ENCODE data around the gene SEMG1.

SEMG1 gene

DNA sequence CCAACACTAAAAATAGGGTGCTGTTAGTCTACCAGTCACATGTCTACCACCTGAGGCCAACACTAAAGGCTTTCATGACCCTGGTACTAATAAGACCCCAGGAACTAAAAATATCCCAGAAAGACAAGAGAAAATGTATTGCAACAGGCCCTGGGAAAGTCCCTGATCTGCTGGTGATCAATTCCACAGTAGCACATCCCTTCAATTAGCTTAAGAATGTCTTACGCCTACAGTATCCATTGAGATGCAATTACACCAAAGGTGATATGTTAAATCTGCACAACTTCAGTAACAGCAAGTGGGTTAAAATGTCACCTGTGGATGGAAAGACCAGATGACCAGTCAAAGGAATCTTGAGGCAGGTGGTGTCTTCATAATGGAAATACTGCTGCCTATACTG, 3.1 kb downstream of the SEMG1 start:
- Histone ChIP-seq H3K4me3 (ENCODE audit: low read depth in 1 of 2, low read length in 1 of 2) (no peak overlapping the region), H3K4me1 (ENCODE audit: control insufficient read depth in 1 of 2, insufficient read depth in 1 of 2, low read depth in 1 of 2, low read length in 1 of 2) (peaks cover 0 to 7% of the 10 kb centered on the region in 2 experiments), H3K27me3 (peaks cover 32% of the 10 kb centered on the region), H3K9me3 (no peaks in the 10 kb centered on the region), H3K27ac (no peak overlapping the region), H3K36me3 (no peaks in the 10 kb centered on the region)
- TF ChIP-seq, protein P1, sequence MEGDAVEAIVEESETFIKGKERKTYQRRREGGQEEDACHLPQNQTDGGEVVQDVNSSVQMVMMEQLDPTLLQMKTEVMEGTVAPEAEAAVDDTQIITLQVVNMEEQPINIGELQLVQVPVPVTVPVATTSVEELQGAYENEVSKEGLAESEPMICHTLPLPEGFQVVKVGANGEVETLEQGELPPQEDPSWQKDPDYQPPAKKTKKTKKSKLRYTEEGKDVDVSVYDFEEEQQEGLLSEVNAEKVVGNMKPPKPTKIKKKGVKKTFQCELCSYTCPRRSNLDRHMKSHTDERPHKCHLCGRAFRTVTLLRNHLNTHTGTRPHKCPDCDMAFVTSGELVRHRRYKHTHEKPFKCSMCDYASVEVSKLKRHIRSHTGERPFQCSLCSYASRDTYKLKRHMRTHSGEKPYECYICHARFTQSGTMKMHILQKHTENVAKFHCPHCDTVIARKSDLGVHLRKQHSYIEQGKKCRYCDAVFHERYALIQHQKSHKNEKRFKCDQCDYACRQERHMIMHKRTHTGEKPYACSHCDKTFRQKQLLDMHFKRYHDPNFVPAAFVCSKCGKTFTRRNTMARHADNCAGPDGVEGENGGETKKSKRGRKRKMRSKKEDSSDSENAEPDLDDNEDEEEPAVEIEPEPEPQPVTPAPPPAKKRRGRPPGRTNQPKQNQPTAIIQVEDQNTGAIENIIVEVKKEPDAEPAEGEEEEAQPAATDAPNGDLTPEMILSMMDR (IDR thresholded peaks at IDR 0.05): no peak

DNA sequence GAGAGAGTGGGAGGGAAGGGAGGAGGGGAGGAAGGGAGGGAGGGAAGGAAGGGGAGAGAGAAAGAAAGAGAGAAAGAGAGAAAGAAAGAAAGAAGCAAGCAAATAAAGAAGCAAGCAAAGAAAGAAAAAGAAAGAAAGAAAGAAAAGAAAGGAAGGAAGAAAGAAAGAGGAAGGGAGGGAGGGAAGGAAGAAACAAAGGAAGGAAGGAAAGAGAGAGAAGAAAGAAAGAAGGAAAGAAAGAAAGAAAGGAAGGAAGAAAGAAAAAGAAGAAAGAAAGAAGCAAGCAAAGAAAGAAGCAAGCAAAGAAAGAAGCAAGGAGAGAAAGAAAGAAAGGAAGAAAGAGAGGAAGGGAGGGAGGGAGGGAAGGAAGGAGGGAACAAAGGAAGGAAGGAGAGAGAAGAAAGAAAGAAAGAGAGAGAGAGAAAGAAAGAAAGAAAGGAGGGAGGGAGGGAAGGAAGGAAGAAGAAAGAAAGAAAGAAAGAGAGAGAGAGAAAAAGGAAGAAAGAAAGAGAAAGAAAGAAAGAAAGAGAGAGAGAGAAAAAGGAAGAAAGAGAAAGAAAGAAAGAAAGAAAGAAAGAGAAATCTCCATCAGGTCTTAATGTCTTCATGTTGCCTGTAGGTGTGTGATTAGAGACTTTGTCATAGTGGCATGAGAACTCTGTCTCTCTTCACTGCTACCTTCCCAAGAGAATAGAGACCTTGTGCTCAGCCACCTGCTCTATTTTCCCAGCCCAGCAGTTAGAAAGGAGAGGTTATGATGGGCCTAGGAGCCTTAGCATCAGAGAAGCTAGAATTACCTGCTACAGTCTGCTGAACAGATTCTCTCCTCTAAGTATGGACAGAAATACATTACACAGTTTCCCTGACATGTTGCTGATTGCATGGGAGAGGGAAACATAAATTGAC, 5.0 kb downstream of the SEMG1 start:
- H3K4me3 ChIP-seq (ENCODE audit: low read depth in 1 of 2, low read length in 1 of 2): no peak overlapping the region
- H3K27me3 ChIP-seq: peaks cover 22% of the 10 kb centered on the region
- H3K4me1 ChIP-seq (ENCODE audit: control insufficient read depth in 1 of 2, insufficient read depth in 1 of 2, low read depth in 1 of 2, low read length in 1 of 2): peaks cover 0 to 4% of the 10 kb centered on the region in 2 experiments
- TF ChIP-seq, protein P1 (IDR thresholded peaks at IDR 0.05): no peak
- H3K27ac ChIP-seq: no peak overlapping the region
- H3K9me3 ChIP-seq: no peaks in the 10 kb centered on the region
- no peaks in the 10 kb centered on the region for H3K36me3 ChIP-seq

DNA sequence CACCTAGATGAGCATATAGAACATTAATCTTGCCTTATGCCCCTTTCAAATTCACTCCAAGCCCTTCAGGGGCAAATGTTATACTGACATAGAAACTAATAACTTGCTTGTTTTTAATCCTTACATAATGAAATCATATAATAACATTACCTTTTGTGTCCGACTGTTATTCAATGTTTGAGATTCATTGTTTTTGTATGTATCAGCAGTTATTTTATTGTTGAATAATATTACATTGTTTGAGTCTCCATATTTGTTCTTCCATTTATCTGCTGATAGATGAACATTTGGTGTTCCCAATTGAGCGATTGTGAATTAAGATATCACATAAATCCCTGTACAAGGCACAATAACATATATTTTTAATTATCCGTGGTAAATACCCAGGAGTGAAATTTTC, 6.0 kb downstream of the SEMG1 start:
- TF ChIP-seq, protein P1 (IDR thresholded peaks at IDR 0.05): no peak
- H3K27me3 ChIP-seq: peaks cover 12% of the 10 kb centered on the region
- H3K4me3 ChIP-seq (ENCODE audit: low read depth in 1 of 2, low read length in 1 of 2): no peak overlapping the region
- no peaks in the 10 kb centered on the region for H3K9me3 ChIP-seq
- H3K36me3 ChIP-seq: no peaks in the 10 kb centered on the region
- no peaks in the 10 kb centered on the region for H3K4me1 ChIP-seq (ENCODE audit: control insufficient read depth in 1 of 2, insufficient read depth in 1 of 2, low read depth in 1 of 2, low read length in 1 of 2)
- no peak overlapping the region for H3K27ac ChIP-seq

DNA sequence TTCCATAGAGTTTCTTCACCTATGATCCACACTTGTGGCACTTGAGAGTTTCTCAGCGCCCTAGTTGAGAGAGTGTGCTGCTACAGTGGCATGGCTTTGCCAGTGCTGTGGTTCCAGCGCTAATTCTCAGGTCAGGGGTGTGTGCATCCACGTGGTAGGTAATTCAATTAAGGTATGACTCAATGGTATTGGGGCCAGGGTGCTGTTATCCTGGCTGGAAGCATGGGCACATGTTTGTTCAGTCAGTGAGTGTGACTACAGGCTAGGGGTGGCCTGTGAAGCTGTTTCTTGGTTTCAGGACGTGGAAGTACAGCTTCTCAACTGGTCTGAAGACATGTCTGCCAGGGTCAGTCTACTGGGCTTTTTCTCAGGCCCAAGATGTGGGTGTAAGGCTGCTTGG, 11.3 kb downstream of the SEMG1 start:
- TF ChIP-seq, protein P1 (IDR thresholded peaks at IDR 0.05): no peak
- peaks cover 49% of the 10 kb centered on the region for H3K27me3 ChIP-seq
- no peak overlapping the region for H3K27ac ChIP-seq
- no peaks in the 10 kb centered on the region for H3K9me3 ChIP-seq
- H3K4me1 ChIP-seq (ENCODE audit: control insufficient read depth in 1 of 2, insufficient read depth in 1 of 2, low read depth in 1 of 2, low read length in 1 of 2): no peaks in the 10 kb centered on the region
- H3K36me3 ChIP-seq: no peaks in the 10 kb centered on the region
- H3K4me3 ChIP-seq (ENCODE audit: low read depth in 1 of 2, low read length in 1 of 2): no peak overlapping the region

DNA sequence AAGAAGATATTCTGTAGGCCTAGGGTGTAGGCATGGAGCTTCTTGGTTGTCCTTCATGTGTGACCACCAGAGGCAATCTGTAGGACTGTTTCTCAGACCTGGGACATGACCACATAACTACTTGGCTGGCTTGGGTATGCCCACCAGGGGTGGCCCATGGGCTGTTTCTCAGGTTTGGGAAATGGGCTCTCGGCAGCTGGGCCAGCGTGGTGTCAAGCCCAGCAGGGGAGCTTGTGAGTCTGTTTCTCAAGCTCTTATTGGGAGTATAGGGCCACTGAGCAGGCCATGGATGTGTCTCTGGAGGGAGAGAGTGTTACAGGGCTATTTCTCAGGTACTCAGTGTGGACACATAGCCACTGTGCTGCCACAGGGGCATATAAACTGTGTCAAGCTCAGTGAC, 11.8 kb downstream of the SEMG1 start:
- no peak overlapping the region for H3K27ac ChIP-seq
- H3K27me3 ChIP-seq: peaks cover 49% of the 10 kb centered on the region
- TF ChIP-seq, protein P1 (IDR thresholded peaks at IDR 0.05): no peak
- H3K9me3 ChIP-seq: no peaks in the 10 kb centered on the region
- no peak overlapping the region for H3K4me3 ChIP-seq (ENCODE audit: low read depth in 1 of 2, low read length in 1 of 2)
- no peaks in the 10 kb centered on the region for H3K4me1 ChIP-seq (ENCODE audit: control insufficient read depth in 1 of 2, insufficient read depth in 1 of 2, low read depth in 1 of 2, low read length in 1 of 2)
- no peaks in the 10 kb centered on the region for H3K36me3 ChIP-seq
